Activated CD8-positive, alpha-beta memory T cell treated with anti-CD3 and anti-CD28 coated beads for 4 hours (primary cell): ENCODE data around the gene SIM1.
"Not testable (repeated sequence)": the region's sequence is repeated elsewhere in the genome, so short reads cannot be mapped to it uniquely, and the experiment has no call there.

Experiments
- DNase-seq, 2 donors: peaks; one replicate each; pipeline ENCODE4 v3.0.0-alpha.2; 2020; ENCODE audit warnings: low read depth in 2 of 2

The SIM1 gene

GRCh38 chr6:100426744-100427338, 37.9 kb downstream of the SIM1 start:
- no peak for DNase-seq

- DNase-seq, result no peak
Observed at GRCh38 chr6:100426241-100426640, 38.5 kb downstream of the SIM1 start.

GRCh38 chr6:100420711-100421110, 44.0 kb downstream of the SIM1 start:
- no peak for DNase-seq

- DNase-seq, result no peak
Observed at GRCh38 chr6:100417036-100417435, 47.7 kb downstream of the SIM1 start.

GRCh38 chr6:100415768-100416167, 49.0 kb downstream of the SIM1 start:
- DNase-seq, result no peak

- no peak for DNase-seq
Observed at GRCh38 chr6:100412872-100413271, 51.8 kb downstream of the SIM1 start.

GRCh38 chr6:100404051-100404450, 60.7 kb downstream of the SIM1 start:
- DNase-seq, result no peak

GRCh38 chr6:100393493-100393892, 71.2 kb downstream of the SIM1 start:
- DNase-seq, result no peak

- no peak for DNase-seq
Observed at GRCh38 chr6:100392423-100392822, 72.3 kb downstream of the SIM1 start.

- no peak for DNase-seq
Observed at GRCh38 chr6:100388868-100389519, 75.7 kb downstream of the SIM1 start.

GRCh38 chr6:100382767-100383195, 81.9 kb downstream of the SIM1 start:
- no peak for DNase-seq

GRCh38 chr6:100382031-100382430, 82.7 kb downstream of the SIM1 start:
- DNase-seq, result no peak

- no peak for DNase-seq
Observed at GRCh38 chr6:100381111-100381510, 83.6 kb downstream of the SIM1 start.

GRCh38 chr6:100379386-100379785, 85.3 kb downstream of the SIM1 start:
- DNase-seq, result no peak

GRCh38 chr6:100378576-100378975, 86.1 kb downstream of the SIM1 start:
- DNase-seq, result no peak

- no peak for DNase-seq
Observed at GRCh38 chr6:100376103-100376502, 88.6 kb downstream of the SIM1 start.

GRCh38 chr6:100372326-100373091, 92.2 kb downstream of the SIM1 start:
- DNase-seq, result no peak

GRCh38 chr6:100371591-100371990, 93.1 kb downstream of the SIM1 start:
- no peak for DNase-seq

- DNase-seq, result no peak
Observed at GRCh38 chr6:100370265-100370664, 94.5 kb downstream of the SIM1 start.

- no peak for DNase-seq
Observed at GRCh38 chr6:100366419-100366818, 98.3 kb downstream of the SIM1 start.

- no peak for DNase-seq
Observed at GRCh38 chr6:100363651-100364050, 101.1 kb downstream of the SIM1 start.

GRCh38 chr6:100354736-100355641, 109.7 kb downstream of the SIM1 start:
- not testable (repeated sequence) for DNase-seq
